Measurements from ENCODE around the gene SEC14L6. TPM values are rescaled to one million over a fixed set of nuclear protein-coding genes. Genes with fewer than 3 reads are reported as not detected.

SEC14L6 gene
- total RNA-seq, 1 experiment from 2014 or later, result 1.1 TPM

GRCh38 chr22:30553971-30554370 lies 7.4 kb upstream of the SEC14L6 start:
- no peak overlapping the region for H3K9ac ChIP-seq (ENCODE audit: extremely low read depth, insufficient read length, low read length)
- no peak overlapping the region for H3K14ac ChIP-seq (ENCODE audit: insufficient read depth, low read length)
- H3K23ac ChIP-seq (ENCODE audit: insufficient read length, low read depth, low read length), result no peak overlapping the region
- no peak overlapping the region for H3T11ph ChIP-seq (ENCODE audit: low read length)
- no peak overlapping the region for H3K18ac ChIP-seq (ENCODE audit: insufficient read length, low read depth, low read length)
- H2BK12ac ChIP-seq (ENCODE audit: insufficient read length, low read depth, low read length), result no peak overlapping the region
- no peak overlapping the region for H2BK20ac ChIP-seq (ENCODE audit: low read depth, low read length, poor library complexity, severe bottlenecking)
- H4K91ac ChIP-seq (ENCODE audit: insufficient read length, low read depth, low read length), result no peak overlapping the region
- H4K8ac ChIP-seq (replicated peaks; ENCODE audit: insufficient read length, low read depth, low read length), result no peak overlapping the region
- no peak overlapping the region for H2AK5ac ChIP-seq (ENCODE audit: insufficient read length, low read length)
- no peak overlapping the region for H2AFZ ChIP-seq (ENCODE audit: low read length)
- no peaks in the 10 kb centered on the region for H3K79me1 ChIP-seq (ENCODE audit: insufficient read depth, low read depth, low read length, poor library complexity, severe bottlenecking)
- no peaks in the 10 kb centered on the region for H3K79me2 ChIP-seq (ENCODE audit: insufficient read depth, low read length)
- H3K27me3 ChIP-seq (ENCODE audit: insufficient read depth, low read length), result no peaks in the 10 kb centered on the region
- no peak overlapping the region for H2BK120ac ChIP-seq (ENCODE audit: low read depth, low read length, poor library complexity, severe bottlenecking)
- Mint-ChIP-seq H3K36me3 (ENCODE audit: insufficient read depth in 1 of 3, low read depth in 3 of 3) (peaks cover 0 to 6% (median 0%) of the 10 kb centered on the region in 3 experiments; a peak in 3 of 7 replicates), H3K9me3 (no peaks in the 10 kb centered on the region; a peak in 1 of 5 replicates), H3K4me1 (peaks cover 8 to 24% of the 10 kb centered on the region in 2 experiments; a peak in 3 of 4 replicates), H3K27ac (no peak overlapping the region; a peak in 1 of 7 replicates), H3K4me3 (no peak overlapping the region), H3K27me3 (ENCODE audit: low read depth) (no peaks in the 10 kb centered on the region; the same call in 1 of the 2 replicates)
- H3K9me3 ChIP-seq (ENCODE audit: control insufficient read depth, low read depth, low read length), result no peaks in the 10 kb centered on the region
- no peak overlapping the region for H3K27ac ChIP-seq (ENCODE audit: insufficient read length, low read depth, low read length)
- no peak overlapping the region for H4K5ac ChIP-seq (ENCODE audit: insufficient read length, low read depth, low read length)
- no peak overlapping the region for H3K56ac ChIP-seq (ENCODE audit: insufficient read length, low read depth, low read length)
- no peak for DNase-seq
- WGBS (ENCODE audit: extremely low coverage, insufficient read length, low lambda C conversion rate), result no CpG with 5 or more reads among the region's 7 CpGs
- H3K23me2 ChIP-seq (ENCODE audit: insufficient read length, low read depth, low read length, poor library complexity, severe bottlenecking), result no peaks in the 10 kb centered on the region
- H4K20me1 ChIP-seq (ENCODE audit: control insufficient read depth, insufficient read depth, insufficient read length), result no peaks in the 10 kb centered on the region
- no peak overlapping the region for H3K4me2 ChIP-seq (ENCODE audit: insufficient read depth, insufficient read length, low read length)
- H2BK15ac ChIP-seq (ENCODE audit: low read depth, low read length), result no peak overlapping the region
- no peaks in the 10 kb centered on the region for H3K4me1 ChIP-seq (ENCODE audit: insufficient read depth, low read length)
- TF ChIP-seq CTCF (conservative IDR thresholded peaks at IDR 0.05), result no peak
- no peak overlapping the region for H3K4ac ChIP-seq (ENCODE audit: low read depth, low read length)
- no peak overlapping the region for H2BK5ac ChIP-seq (ENCODE audit: insufficient read length, low read length)
